ENCODE results near the gene RNU6-8.

Gene RNU6-8

DNA sequence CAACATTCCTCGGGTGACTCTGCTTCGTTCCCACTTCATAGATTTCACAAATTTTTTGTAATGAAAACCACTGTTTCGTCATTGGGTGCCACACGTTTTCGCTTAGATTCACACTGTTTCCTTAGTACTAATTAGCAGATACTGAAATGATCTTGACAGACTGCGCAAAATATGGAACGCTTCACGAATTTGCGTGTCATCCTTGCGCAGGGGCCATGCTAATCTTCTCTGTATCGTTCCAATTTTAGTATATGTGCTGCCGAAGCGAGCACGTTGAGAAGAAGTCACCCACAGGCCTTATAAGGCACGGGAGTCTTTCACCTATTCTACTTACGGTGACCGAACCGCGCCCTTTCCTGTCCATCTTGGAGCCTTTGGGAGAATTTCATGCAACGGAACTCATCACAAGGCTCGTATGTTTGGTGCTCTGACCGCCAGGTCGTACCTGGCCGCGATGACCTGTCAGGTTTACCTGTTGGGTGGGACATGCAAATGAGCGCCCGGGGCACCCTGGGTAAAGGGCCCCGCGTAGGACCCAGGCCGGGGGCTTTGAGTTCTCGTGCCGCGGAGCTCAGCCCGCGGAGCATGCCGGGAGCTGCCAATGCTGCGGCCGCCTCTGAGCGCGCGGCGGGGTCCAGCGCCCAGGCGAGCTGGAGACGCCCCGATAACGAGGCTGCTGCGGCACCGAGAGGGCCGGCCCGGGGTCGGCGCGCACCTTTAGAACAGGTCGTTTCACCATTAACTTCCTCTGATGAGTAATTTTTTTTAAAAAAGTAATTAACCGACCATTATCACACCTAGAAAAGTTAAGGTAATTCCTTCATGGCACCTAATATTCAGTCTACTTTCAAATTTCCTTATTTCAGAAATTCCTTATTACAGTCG, at the start of gene RNU6-8:
Gene RNU6-8 (minus strand): TSS at position 272 of the 885 bp plus-strand sequence.
- Histone ChIP-seq H3K79me2 (ENCODE audit: low read length) (no peaks in the 10 kb centered on the region), H3K9me3 (ENCODE audit: insufficient read depth, low read length) (no peaks in the 10 kb centered on the region), H3K27me3 (ENCODE audit: low read depth, low read length) (peaks cover 26% of the 10 kb centered on the region), H2AFZ (ENCODE audit: low read depth, low read length) (peak within 1 kb of the TSS; percentile 96), H3K4me1 (ENCODE audit: low read length) (peaks cover 40% of the 10 kb centered on the region), H3K4me3 (ENCODE audit: low read length) (peak within 1 kb of the TSS; percentile 97), H3K27ac (ENCODE audit: low read length) (peak within 1 kb of the TSS; percentile 65), H3K36me3 (replicated peaks; ENCODE audit: low read depth, low read length) (no peaks in the 10 kb centered on the region), H3K4me2 (ENCODE audit: low read length) (peak within 1 kb of the TSS; percentile 98), H4K20me1 (ENCODE audit: insufficient read depth, low read length) (peaks cover 8% of the 10 kb centered on the region; the same call in 1 of the 2 replicates), H3K9ac (ENCODE audit: low read length) (peak within 1 kb of the TSS; percentile 80)
- TF ChIP-seq EZH2phosphoT487 (IDR thresholded peaks at IDR 0.05; ENCODE audit: low read depth) = no peak
- TF ChIP-seq CTCF (IDR thresholded peaks at IDR 0.05; ENCODE audit: low read depth, low read length) = no peak

DNA sequence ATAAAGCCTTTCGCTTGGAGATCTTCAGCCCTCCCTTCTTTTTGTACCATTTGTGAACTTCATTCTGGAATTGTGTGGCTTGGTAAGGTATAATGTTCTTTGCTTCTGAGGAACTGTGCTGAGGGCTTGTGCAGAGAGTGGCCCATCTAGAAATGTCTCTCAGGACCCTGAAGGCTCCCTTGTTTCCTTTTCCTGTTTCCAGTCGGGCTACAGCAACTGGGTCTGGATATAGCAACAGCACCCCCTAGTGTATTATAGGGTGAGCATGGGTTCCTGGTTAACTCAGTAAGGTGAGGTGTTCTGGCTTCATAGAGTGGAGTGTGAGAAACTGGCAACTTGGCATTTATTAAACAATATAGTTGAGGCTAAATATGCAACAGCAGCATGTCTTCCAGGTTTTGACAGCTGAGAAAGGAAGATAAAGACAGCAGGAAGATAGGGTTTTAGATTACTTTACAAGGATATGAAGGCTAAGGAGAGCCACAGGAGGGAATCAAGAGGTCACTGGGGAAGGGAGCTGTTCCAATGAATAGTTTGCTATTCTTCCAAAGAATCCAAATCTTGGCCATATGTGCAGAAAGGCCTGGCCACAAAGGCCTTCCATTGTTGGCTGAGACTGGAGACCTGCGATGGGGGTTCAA, 49.1 kb upstream of the RNU6-8 start:
- no peaks in the 10 kb centered on the region for H3K79me2 ChIP-seq (ENCODE audit: low read length)
- no peaks in the 10 kb centered on the region for H3K27me3 ChIP-seq (ENCODE audit: low read depth, low read length)
- peak overlapping the region; percentile 15; the same call in 1 of the 2 replicates for H3K4me2 ChIP-seq (ENCODE audit: low read length)
- H2AFZ ChIP-seq (ENCODE audit: low read depth, low read length) = peak overlapping the region; percentile 81
- H3K36me3 ChIP-seq (replicated peaks; ENCODE audit: low read depth, low read length) = no peaks in the 10 kb centered on the region
- H3K4me3 ChIP-seq (ENCODE audit: low read length) = no peak overlapping the region
- no peak overlapping the region for H3K27ac ChIP-seq (ENCODE audit: low read length)
- H3K9me3 ChIP-seq (ENCODE audit: insufficient read depth, low read length) = no peaks in the 10 kb centered on the region
- TF ChIP-seq EZH2phosphoT487 (IDR thresholded peaks at IDR 0.05; ENCODE audit: low read depth) = no peak
- TF ChIP-seq CTCF (IDR thresholded peaks at IDR 0.05; ENCODE audit: low read depth, low read length) = peak; percentile 93
- H3K4me1 ChIP-seq (ENCODE audit: low read length) = no peaks in the 10 kb centered on the region
- no peak overlapping the region for H3K9ac ChIP-seq (ENCODE audit: low read length)
- H4K20me1 ChIP-seq (ENCODE audit: insufficient read depth, low read length) = no peaks in the 10 kb centered on the region

GRCh38 chr14:32251530-32251929, 48.5 kb upstream of the RNU6-8 start:
- Histone ChIP-seq H3K27ac (ENCODE audit: low read length) (no peak overlapping the region), H3K4me3 (ENCODE audit: low read length) (no peak overlapping the region), H3K79me2 (ENCODE audit: low read length) (no peaks in the 10 kb centered on the region), H3K9ac (ENCODE audit: low read length) (no peak overlapping the region), H2AFZ (ENCODE audit: low read depth, low read length) (peak overlapping the region; percentile 81), H3K27me3 (ENCODE audit: low read depth, low read length) (no peaks in the 10 kb centered on the region), H3K4me1 (ENCODE audit: low read length) (no peaks in the 10 kb centered on the region), H3K9me3 (ENCODE audit: insufficient read depth, low read length) (no peaks in the 10 kb centered on the region), H4K20me1 (ENCODE audit: insufficient read depth, low read length) (no peaks in the 10 kb centered on the region), H3K36me3 (replicated peaks; ENCODE audit: low read depth, low read length) (no peaks in the 10 kb centered on the region), H3K4me2 (ENCODE audit: low read length) (peak overlapping the region; percentile 15; the same call in 1 of the 2 replicates)
- TF ChIP-seq EZH2phosphoT487 (IDR thresholded peaks at IDR 0.05; ENCODE audit: low read depth) = no peak
- TF ChIP-seq CTCF (IDR thresholded peaks at IDR 0.05; ENCODE audit: low read depth, low read length) = no peak

GRCh38 chr14:32250681-32251080, 47.6 kb upstream of the RNU6-8 start:
- TF ChIP-seq EZH2phosphoT487 (IDR thresholded peaks at IDR 0.05; ENCODE audit: low read depth) = no peak
- no peak for TF ChIP-seq CTCF (IDR thresholded peaks at IDR 0.05; ENCODE audit: low read depth, low read length)
- H3K27me3 ChIP-seq (ENCODE audit: low read depth, low read length) = no peaks in the 10 kb centered on the region
- H3K4me3 ChIP-seq (ENCODE audit: low read length) = no peak overlapping the region
- H3K79me2 ChIP-seq (ENCODE audit: low read length) = no peaks in the 10 kb centered on the region
- H2AFZ ChIP-seq (ENCODE audit: low read depth, low read length) = no peak overlapping the region
- H4K20me1 ChIP-seq (ENCODE audit: insufficient read depth, low read length) = no peaks in the 10 kb centered on the region
- H3K4me2 ChIP-seq (ENCODE audit: low read length) = no peak overlapping the region
- H3K27ac ChIP-seq (ENCODE audit: low read length) = no peak overlapping the region
- no peaks in the 10 kb centered on the region for H3K9me3 ChIP-seq (ENCODE audit: insufficient read depth, low read length)
- no peaks in the 10 kb centered on the region for H3K4me1 ChIP-seq (ENCODE audit: low read length)
- H3K9ac ChIP-seq (ENCODE audit: low read length) = no peak overlapping the region
- no peaks in the 10 kb centered on the region for H3K36me3 ChIP-seq (replicated peaks; ENCODE audit: low read depth, low read length)
